Prostate gland (tissue), 2 donors: ENCODE results near the gene ASB13.

Source experiments
- CTCF ChIP-seq, 4 experiments: fragments of 200-600 bp in 2 of 4; fragments of 450-650 bp in 2 of 4; sonication (generic) in 2 of 4; IDR thresholded peaks; 1 replicate in 3 of 4; 2 replicates in 1 of 4; pipeline ENCODE4 v1.5.1; 2016 to 2019; ENCODE audit warnings: antibody characterized with exemption in 4 of 4, mild to moderate bottlenecking in 2 of 4, moderate library complexity in 2 of 4
- POLR2A ChIP-seq: fragments of 450-650 bp; IDR thresholded peaks from one replicate; pipeline ENCODE4 v1.6.1; 2016; ENCODE audit warnings: antibody characterized with exemption, mild to moderate bottlenecking

- TF ChIP-seq POLR2A, result no peak
- no peak for TF ChIP-seq CTCF (IDR thresholded peaks at IDR 0.05)
Observed at GRCh38 chr10:5589011-5589660, 77.3 kb downstream of the ASB13 start.
